ENCODE measurements around the gene EHMT2. TPM values are rescaled to one million over a fixed set of nuclear protein-coding genes. Genes with fewer than 3 reads are reported as not detected.
A peak's percentile ranks its signal among the peaks of the same experiment; 100 is the strongest.
"Not testable (repeated sequence)": the region's sequence is repeated elsewhere in the genome, so short reads cannot be mapped to it uniquely, and the experiment has no call there.

The EHMT2 gene
- total RNA-seq, 4 donors from 2014 or later = 26.9 to 47.7 (median 38.7) TPM

GRCh38 chr6:31945154-31945506 lies 47.6 kb upstream of the EHMT2 start:
- no peak for TF ChIP-seq CTCF (IDR thresholded peaks at IDR 0.05)
- no peak for TF ChIP-seq POLR2A (IDR thresholded peaks at IDR 0.05)
- peak overlapping the region; percentile 74 to 87 (median 75) for H3K27ac ChIP-seq
- no peaks in the 10 kb centered on the region for H3K27me3 ChIP-seq
- H3K4me3 ChIP-seq (replicated peaks in 1 of 3) = no peak overlapping the region
- DNase-seq = no peak
- no peaks in the 10 kb centered on the region for H3K36me3 ChIP-seq
- H3K4me1 ChIP-seq = peaks cover 0 to 19% of the 10 kb centered on the region in 2 donors
- intact Hi-C loops (cut with DNase I) = no loop called here
- H3K9me3 ChIP-seq = no peaks in the 10 kb centered on the region
- WGBS, 2 donors = 81 to 88% methylated on average over 9 of the region's 9 CpGs

- WGBS, 2 donors = 75 to 82% methylated on average over 3 of the region's 3 CpGs
- Histone ChIP-seq H3K27ac (no peak overlapping the region), H3K36me3 (no peaks in the 10 kb centered on the region), H3K4me1 (peaks cover 0 to 19% of the 10 kb centered on the region in 2 donors), H3K9me3 (no peaks in the 10 kb centered on the region), H3K4me3 (replicated peaks in 1 of 3) (no peak overlapping the region), H3K27me3 (no peaks in the 10 kb centered on the region)
- intact Hi-C loops (cut with DNase I) = no loop called here
- no peak for DNase-seq
- TF ChIP-seq POLR2A (IDR thresholded peaks at IDR 0.05) (no peak), CTCF (IDR thresholded peaks at IDR 0.05) (no peak)
Observed at GRCh38 chr6:31943742-31944141, 46.2 kb upstream of the EHMT2 start.

- Histone ChIP-seq H3K27me3 (no peaks in the 10 kb centered on the region), H3K27ac (no peak overlapping the region), H3K4me3 (replicated peaks in 1 of 3) (no peak overlapping the region), H3K36me3 (no peaks in the 10 kb centered on the region), H3K9me3 (no peaks in the 10 kb centered on the region), H3K4me1 (peaks cover 0 to 7% of the 10 kb centered on the region in 2 donors)
- DNase-seq = no peak
- intact Hi-C loops (cut with DNase I) = no loop called here
- 28 to 32% methylated on average over 6 of the region's 6 CpGs for WGBS, 2 donors
- TF ChIP-seq POLR2A (IDR thresholded peaks at IDR 0.05) (no peak), CTCF (IDR thresholded peaks at IDR 0.05) (no peak)
Observed at GRCh38 chr6:31940256-31940664, 42.8 kb upstream of the EHMT2 start.

GRCh38 chr6:31935823-31936222 lies 38.3 kb upstream of the EHMT2 start:
- WGBS, 2 donors = 80 to 88% methylated on average over 9 of the region's 9 CpGs
- no peaks in the 10 kb centered on the region for H3K36me3 ChIP-seq
- no peak overlapping the region for H3K27ac ChIP-seq
- no peak overlapping the region for H3K4me3 ChIP-seq (replicated peaks in 1 of 3)
- no peaks in the 10 kb centered on the region for H3K27me3 ChIP-seq
- no peak for TF ChIP-seq POLR2A (IDR thresholded peaks at IDR 0.05)
- TF ChIP-seq CTCF (IDR thresholded peaks at IDR 0.05) = no peak
- H3K4me1 ChIP-seq = no peaks in the 10 kb centered on the region
- H3K9me3 ChIP-seq = no peaks in the 10 kb centered on the region
- DNase-seq = no peak
- intact Hi-C loops (cut with DNase I) = no loop called here

GRCh38 chr6:31935021-31935420 lies 37.5 kb upstream of the EHMT2 start:
- no peak for DNase-seq
- Histone ChIP-seq H3K4me3 (replicated peaks in 1 of 3) (no peak overlapping the region), H3K36me3 (no peaks in the 10 kb centered on the region), H3K9me3 (no peaks in the 10 kb centered on the region), H3K27ac (no peak overlapping the region), H3K27me3 (no peaks in the 10 kb centered on the region), H3K4me1 (no peaks in the 10 kb centered on the region)
- TF ChIP-seq POLR2A (IDR thresholded peaks at IDR 0.05) = no peak
- intact Hi-C loops (cut with DNase I) = no loop called here
- WGBS, 2 donors = 69 to 82% methylated on average over 3 of the region's 3 CpGs

- Histone ChIP-seq H3K9me3 (no peaks in the 10 kb centered on the region), H3K4me3 (replicated peaks in 1 of 3) (no peak overlapping the region), H3K4me1 (no peaks in the 10 kb centered on the region), H3K27me3 (no peaks in the 10 kb centered on the region), H3K27ac (no peak overlapping the region), H3K36me3 (no peaks in the 10 kb centered on the region)
- TF ChIP-seq POLR2A (IDR thresholded peaks at IDR 0.05) (no peak), CTCF (IDR thresholded peaks at IDR 0.05) (no peak)
- intact Hi-C loops (cut with DNase I) = no loop called here
- WGBS, 2 donors = 85 to 87% methylated on average over 16 to 18 of the region's 19 CpGs
- DNase-seq = no peak
Observed at GRCh38 chr6:31933537-31933936, 36.0 kb upstream of the EHMT2 start.

GRCh38 chr6:31932137-31932536 lies 34.6 kb upstream of the EHMT2 start:
- H3K36me3 ChIP-seq; H3K4me3 ChIP-seq (replicated peaks in 1 of 3); H3K4me1 ChIP-seq; intact Hi-C loops (cut with DNase I); H3K27me3 ChIP-seq; DNase-seq; H3K27ac ChIP-seq; H3K9me3 ChIP-seq: not testable (repeated sequence)
- 93 to 94% methylated on average over 11 to 15 of the region's 32 CpGs for WGBS, 2 donors
